Hematopoietic multipotent progenitor cell treated with erythropoietin and hydrocortisone succinate and interleukin-3 and kit ligand, for 15 days (in vitro differentiated cells): ENCODE data around the gene PLD2.

ENCODE experiments used
- DNase-seq: peaks from one replicate; pipeline ENCODE4 v3.0.0-alpha.2; 2015; ENCODE audit warnings: low spot score

Gene PLD2

GRCh38 chr17:4806777-4807604 lies at the start of gene PLD2:
TSS of gene PLD2 (plus strand) at chr17:4807152. CDS start at chr17:4807773, 621 bp downstream.
- peak; percentile 69 for DNase-seq

- no peak for DNase-seq
These were observed 47.1 kb upstream of the PLD2 start for GRCh38 chr17:4759776-4760236.

GRCh38 chr17:4764595-4764994 lies 42.4 kb upstream of the PLD2 start:
- no peak for DNase-seq

GRCh38 chr17:4766201-4766600 lies 40.8 kb upstream of the PLD2 start:
- DNase-seq = no peak

GRCh38 chr17:4766723-4767122 lies 40.2 kb upstream of the PLD2 start:
- no peak for DNase-seq

- DNase-seq = no peak
These were observed 38.7 kb upstream of the PLD2 start for GRCh38 chr17:4768298-4768697.

- no peak for DNase-seq
These were observed 37.3 kb upstream of the PLD2 start for GRCh38 chr17:4769628-4770027.

GRCh38 chr17:4771519-4772234 lies 35.3 kb upstream of the PLD2 start, which contains the start of gene TM4SF5:
TSS of gene TM4SF5 (plus strand) at chr17:4771886. CDS start at chr17:4771923, 37 bp downstream.
- DNase-seq = no peak

GRCh38 chr17:4772235-4772613 lies 34.7 kb upstream of the PLD2 start:
- no peak for DNase-seq

- DNase-seq = no peak
These were observed 28.8 kb upstream of the PLD2 start for GRCh38 chr17:4777969-4778760.

GRCh38 chr17:4780325-4780955 lies 26.5 kb upstream of the PLD2 start:
- no peak for DNase-seq

- peak; percentile 35 for DNase-seq
These were observed 24.3 kb upstream of the PLD2 start for GRCh38 chr17:4782652-4783051.

GRCh38 chr17:4785311-4786105 lies 21.4 kb upstream of the PLD2 start:
- no peak for DNase-seq

GRCh38 chr17:4786106-4786511 lies 20.8 kb upstream of the PLD2 start, which contains the start of gene VMO1:
TSS of gene VMO1 (minus strand) at chr17:4786364. CDS start at chr17:4786352, 12 bp downstream.
- DNase-seq = no peak

GRCh38 chr17:4786516-4786915 lies 20.4 kb upstream of the PLD2 start:
- DNase-seq = no peak

GRCh38 chr17:4788159-4788806 lies 18.7 kb upstream of the PLD2 start:
- DNase-seq = no peak

- DNase-seq = no peak
These were observed 17.9 kb upstream of the PLD2 start, which contains the start of gene GLTPD2 for GRCh38 chr17:4788807-4789700. TSS of gene GLTPD2 (plus strand) at chr17:4788964. CDS start at chr17:4789012, 48 bp downstream.

GRCh38 chr17:4789701-4789950 lies 17.3 kb upstream of the PLD2 start:
- no peak for DNase-seq

GRCh38 chr17:4789951-4790704 lies 16.8 kb upstream of the PLD2 start:
- peak; percentile 84 for DNase-seq
